HEK293 (cell line): ENCODE results near the gene HOXA6.

Source experiments
- CTCF ChIA-PET: fragments of 350-600 bp; formaldehyde crosslinking; extraction: SDS; loops from one replicate; lab custom pipeline; 2021; ENCODE audit warnings: antibody characterized with exemption; lab: Yijun Ruan, JAX
- POLR2A ChIA-PET: fragments of 300-600 bp; formaldehyde crosslinking; extraction: SDS; loops from one replicate; lab custom pipeline; 2020; ENCODE audit warnings: antibody characterized with exemption, inconsistent platforms; lab: Yijun Ruan, JAX
- H3K27ac ChIP-seq: fragments of 200-500 bp; sonication (Bioruptor generic); 2 replicates; pipeline ENCODE4 v1.5.1; 2014; ENCODE audit warnings: low read depth, low read length, control low read depth, inconsistent platforms; ENCODE audit errors: extremely low read depth
- H3K36me3 ChIP-seq, 2 experiments: fragments of 200-500 bp in 1 of 2; sonication (Bioruptor generic) in 1 of 2; 1 replicate in 1 of 2; 2 replicates in 1 of 2; pipeline ENCODE4 v1.5.1; 2014 to 2017; ENCODE audit warnings: inconsistent platforms in 2 of 2, low read length in 2 of 2; ENCODE audit not compliant: control insufficient read depth in 2 of 2, insufficient read depth in 1 of 2
- H3K4me1 ChIP-seq: fragments of 200-500 bp; sonication (Bioruptor generic); 2 replicates; pipeline ENCODE4 v1.5.1; 2014; ENCODE audit warnings: mild to moderate bottlenecking, low read length, inconsistent platforms; ENCODE audit not compliant: control insufficient read depth, insufficient read depth
- H3K4me3 ChIP-seq: 2 replicates; pipeline ENCODE4 v1.5.1; 2011; ENCODE audit warnings: low read depth, mild to moderate bottlenecking, control low read depth, low read length, moderate library complexity
- H3K9me3 ChIP-seq: fragments of 200-500 bp; sonication (Bioruptor generic); 2 replicates; pipeline ENCODE4 v1.5.1; 2014; ENCODE audit warnings: low read depth, low read length, inconsistent platforms; ENCODE audit not compliant: control insufficient read depth, insufficient read depth
- OVOL3 ChIP-seq: fragments of 450-650 bp; formaldehyde crosslinking; IDR thresholded peaks from 2 replicates; pipeline ENCODE4 v1.5.1; 2016; ENCODE audit warnings: missing biosample characterization, missing genetic modification characterization
- RBAK ChIP-seq: fragments of 450-650 bp; formaldehyde crosslinking; IDR thresholded peaks from 2 replicates; pipeline ENCODE4 v1.5.1; 2016; ENCODE audit warnings: missing biosample characterization, missing genetic modification characterization
- YY2 ChIP-seq: fragments of 450-650 bp; formaldehyde crosslinking; IDR thresholded peaks from 2 replicates; pipeline ENCODE4 v1.5.1; 2016; ENCODE audit warnings: missing biosample characterization, missing genetic modification characterization
- ZBTB1 ChIP-seq: fragments of 450-650 bp; formaldehyde crosslinking; IDR thresholded peaks from 2 replicates; pipeline ENCODE4 v1.5.1; 2016; ENCODE audit warnings: missing biosample characterization, missing genetic modification characterization
- ZBTB48 ChIP-seq: fragments of 450-650 bp; formaldehyde crosslinking; IDR thresholded peaks from 2 replicates; pipeline ENCODE4 v1.5.1; 2016; ENCODE audit warnings: missing biosample characterization, missing genetic modification characterization
- ZNF292 ChIP-seq: fragments of 450-650 bp; formaldehyde crosslinking; IDR thresholded peaks from 2 replicates; pipeline ENCODE4 v1.5.1; 2016; ENCODE audit warnings: low read depth, missing biosample characterization, missing genetic modification characterization, borderline replicate concordance
- ZNF341 ChIP-seq: fragments of 450-650 bp; formaldehyde crosslinking; IDR thresholded peaks from 2 replicates; pipeline ENCODE4; 2016; ENCODE audit warnings: low read depth, missing biosample characterization, missing genetic modification characterization
- ZNF473 ChIP-seq: fragments of 450-650 bp; formaldehyde crosslinking; IDR thresholded peaks from 2 replicates; pipeline ENCODE4 v1.5.1; 2017; ENCODE audit warnings: missing biosample characterization, missing genetic modification characterization
- ZNF561 ChIP-seq: fragments of 450-650 bp; IDR thresholded peaks from 2 replicates; pipeline ENCODE4 v1.5.1; 2018; ENCODE audit warnings: missing biosample characterization, missing genetic modification characterization, borderline replicate concordance
- ZNF596 ChIP-seq: fragments of 450-650 bp; IDR thresholded peaks from 2 replicates; pipeline ENCODE4 v1.5.0; 2018; ENCODE audit warnings: missing biosample characterization, mild to moderate bottlenecking, missing genetic modification characterization, moderate library complexity
- TF ChIP-seq, protein P1 (sequence below): fragments of 450-650 bp; formaldehyde crosslinking; IDR thresholded peaks from 2 replicates; pipeline ENCODE4 v1.5.1; 2017; ENCODE audit warnings: missing biosample characterization, missing genetic modification characterization
- TF ChIP-seq, protein P2 (sequence below): fragments of 450-650 bp; formaldehyde crosslinking; optimal IDR thresholded peaks from 2 replicates; pipeline ENCODE3; 2016; ENCODE audit warnings: missing biosample characterization, mild to moderate bottlenecking, missing genetic modification characterization
- TF ChIP-seq, protein P3 (sequence below): fragments of 450-650 bp; formaldehyde crosslinking; IDR thresholded peaks from 2 replicates; pipeline ENCODE4 v1.5.1; 2017; ENCODE audit warnings: missing biosample characterization, missing genetic modification characterization
- TF ChIP-seq, protein P4 (sequence below): fragments of 450-650 bp; formaldehyde crosslinking; IDR thresholded peaks from 2 replicates; pipeline ENCODE4 v1.5.1; 2016; ENCODE audit warnings: missing biosample characterization, missing genetic modification characterization, low read depth
- TF ChIP-seq, protein P5 (sequence below): fragments of 450-650 bp; formaldehyde crosslinking; IDR thresholded peaks from 2 replicates; pipeline ENCODE4 v1.5.1; 2016; ENCODE audit warnings: missing biosample characterization, missing genetic modification characterization

HOXA6 gene

DNA sequence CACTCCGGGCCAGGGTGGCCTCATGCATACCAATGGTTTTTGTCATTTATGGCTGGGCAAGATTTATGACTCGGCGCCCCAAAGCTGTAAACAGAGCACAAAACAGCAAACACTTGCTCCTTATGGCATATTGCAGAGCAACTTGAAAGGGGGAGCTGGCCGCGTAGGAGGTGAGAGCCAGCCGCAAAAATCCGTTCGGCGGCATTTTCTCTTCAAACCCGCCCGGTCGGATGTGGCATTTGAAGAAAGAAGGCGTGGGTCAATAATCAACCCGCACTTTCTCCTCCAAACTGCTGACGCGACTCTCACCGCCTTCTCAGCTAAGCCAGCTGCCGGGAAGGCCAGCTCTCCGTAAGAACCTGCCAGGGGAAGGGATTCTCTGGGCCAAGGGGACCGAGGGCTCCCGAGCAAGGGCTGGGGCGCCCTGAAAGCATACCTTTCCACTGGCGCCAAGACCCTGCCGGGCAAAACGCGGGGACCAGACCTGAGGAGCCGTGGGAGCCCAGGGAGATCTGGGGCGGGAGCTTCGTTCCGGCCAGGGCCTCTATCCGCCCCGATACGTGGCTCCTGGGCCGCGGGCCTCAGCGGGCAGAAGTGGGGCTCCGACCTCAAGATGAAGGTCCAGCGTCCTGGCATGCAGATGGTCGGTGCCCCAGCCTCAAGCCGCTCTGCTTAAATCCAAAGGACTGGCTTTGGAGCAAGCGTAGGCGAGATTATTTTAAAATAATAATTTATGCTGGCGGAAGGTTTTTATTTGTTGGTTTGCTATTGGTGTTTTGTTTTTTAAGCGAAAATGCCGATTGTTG is 32.1 kb downstream of the HOXA6 start (continued):
- TF ChIP-seq, protein P1, sequence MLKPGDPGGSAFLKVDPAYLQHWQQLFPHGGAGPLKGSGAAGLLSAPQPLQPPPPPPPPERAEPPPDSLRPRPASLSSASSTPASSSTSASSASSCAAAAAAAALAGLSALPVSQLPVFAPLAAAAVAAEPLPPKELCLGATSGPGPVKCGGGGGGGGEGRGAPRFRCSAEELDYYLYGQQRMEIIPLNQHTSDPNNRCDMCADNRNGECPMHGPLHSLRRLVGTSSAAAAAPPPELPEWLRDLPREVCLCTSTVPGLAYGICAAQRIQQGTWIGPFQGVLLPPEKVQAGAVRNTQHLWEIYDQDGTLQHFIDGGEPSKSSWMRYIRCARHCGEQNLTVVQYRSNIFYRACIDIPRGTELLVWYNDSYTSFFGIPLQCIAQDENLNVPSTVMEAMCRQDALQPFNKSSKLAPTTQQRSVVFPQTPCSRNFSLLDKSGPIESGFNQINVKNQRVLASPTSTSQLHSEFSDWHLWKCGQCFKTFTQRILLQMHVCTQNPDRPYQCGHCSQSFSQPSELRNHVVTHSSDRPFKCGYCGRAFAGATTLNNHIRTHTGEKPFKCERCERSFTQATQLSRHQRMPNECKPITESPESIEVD = peak; percentile 97
- TF ChIP-seq, protein P2, sequence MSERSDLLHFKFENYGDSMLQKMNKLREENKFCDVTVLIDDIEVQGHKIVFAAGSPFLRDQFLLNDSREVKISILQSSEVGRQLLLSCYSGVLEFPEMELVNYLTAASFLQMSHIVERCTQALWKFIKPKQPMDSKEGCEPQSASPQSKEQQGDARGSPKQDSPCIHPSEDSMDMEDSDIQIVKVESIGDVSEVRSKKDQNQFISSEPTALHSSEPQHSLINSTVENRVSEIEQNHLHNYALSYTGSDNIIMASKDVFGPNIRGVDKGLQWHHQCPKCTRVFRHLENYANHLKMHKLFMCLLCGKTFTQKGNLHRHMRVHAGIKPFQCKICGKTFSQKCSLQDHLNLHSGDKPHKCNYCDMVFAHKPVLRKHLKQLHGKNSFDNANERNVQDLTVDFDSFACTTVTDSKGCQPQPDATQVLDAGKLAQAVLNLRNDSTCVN (tag by site-specific recombination) = peak; percentile 13
- TF ChIP-seq RBAK (tag by site-specific recombination) (no peak), YY2 (tag by site-specific recombination) (no peak), ZBTB48 (tag by site-specific recombination) (peak; percentile 34; the same call in 1 of the 2 replicates), ZNF596 (tag by site-specific recombination) (0 out of 2 replicates have a peak, but pooled peaks have one; percentile 18), ZNF292 (tag by site-specific recombination) (no peak), ZNF341 (tag by site-specific recombination) (peak; percentile 35; the same call in 1 of the 2 replicates)

DNA sequence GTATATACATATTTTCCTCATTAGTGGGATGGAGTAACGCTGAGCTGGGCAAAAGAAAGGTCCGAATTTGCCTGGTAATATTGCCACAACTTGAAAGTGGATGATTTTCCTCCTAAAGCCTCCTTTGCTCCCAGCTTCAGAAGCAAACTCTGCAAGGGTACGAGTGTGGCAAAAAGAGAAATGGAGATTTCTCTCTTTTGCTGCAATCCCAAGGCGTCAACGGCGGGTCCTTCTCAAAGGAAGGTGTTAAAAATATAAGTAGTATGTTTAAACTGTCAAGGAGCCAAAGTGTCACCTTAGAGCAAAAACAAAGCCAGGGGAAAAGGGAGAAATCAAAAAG is 32.7 kb downstream of the HOXA6 start:
- POLR2A ChIA-PET = interaction anchor here (0.7 to 3.6 kb wide), 13 partner anchors 14 to 251 kb away, joined by 3 to 32 read pairs (median 4); partner anchors contain the start of genes HOXA1, HOXA3, HOXA4 and HOXA5
- peak overlapping the region; percentile 70 for H3K4me3 ChIP-seq
- peak overlapping the region; percentile 99 for H3K27ac ChIP-seq
- CTCF ChIA-PET = interaction anchor here (0.6 to 2.6 kb wide), 7 partner anchors 14 to 259 kb away, joined by 3 to 14 read pairs (median 4); partner anchors contain the start of gene HOXA5
- TF ChIP-seq, protein P3, sequence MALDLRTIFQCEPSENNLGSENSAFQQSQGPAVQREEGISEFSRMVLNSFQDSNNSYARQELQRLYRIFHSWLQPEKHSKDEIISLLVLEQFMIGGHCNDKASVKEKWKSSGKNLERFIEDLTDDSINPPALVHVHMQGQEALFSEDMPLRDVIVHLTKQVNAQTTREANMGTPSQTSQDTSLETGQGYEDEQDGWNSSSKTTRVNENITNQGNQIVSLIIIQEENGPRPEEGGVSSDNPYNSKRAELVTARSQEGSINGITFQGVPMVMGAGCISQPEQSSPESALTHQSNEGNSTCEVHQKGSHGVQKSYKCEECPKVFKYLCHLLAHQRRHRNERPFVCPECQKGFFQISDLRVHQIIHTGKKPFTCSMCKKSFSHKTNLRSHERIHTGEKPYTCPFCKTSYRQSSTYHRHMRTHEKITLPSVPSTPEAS = no peak
- no peak for TF ChIP-seq ZBTB1 (tag by site-specific recombination)
- TF ChIP-seq, protein P4, sequence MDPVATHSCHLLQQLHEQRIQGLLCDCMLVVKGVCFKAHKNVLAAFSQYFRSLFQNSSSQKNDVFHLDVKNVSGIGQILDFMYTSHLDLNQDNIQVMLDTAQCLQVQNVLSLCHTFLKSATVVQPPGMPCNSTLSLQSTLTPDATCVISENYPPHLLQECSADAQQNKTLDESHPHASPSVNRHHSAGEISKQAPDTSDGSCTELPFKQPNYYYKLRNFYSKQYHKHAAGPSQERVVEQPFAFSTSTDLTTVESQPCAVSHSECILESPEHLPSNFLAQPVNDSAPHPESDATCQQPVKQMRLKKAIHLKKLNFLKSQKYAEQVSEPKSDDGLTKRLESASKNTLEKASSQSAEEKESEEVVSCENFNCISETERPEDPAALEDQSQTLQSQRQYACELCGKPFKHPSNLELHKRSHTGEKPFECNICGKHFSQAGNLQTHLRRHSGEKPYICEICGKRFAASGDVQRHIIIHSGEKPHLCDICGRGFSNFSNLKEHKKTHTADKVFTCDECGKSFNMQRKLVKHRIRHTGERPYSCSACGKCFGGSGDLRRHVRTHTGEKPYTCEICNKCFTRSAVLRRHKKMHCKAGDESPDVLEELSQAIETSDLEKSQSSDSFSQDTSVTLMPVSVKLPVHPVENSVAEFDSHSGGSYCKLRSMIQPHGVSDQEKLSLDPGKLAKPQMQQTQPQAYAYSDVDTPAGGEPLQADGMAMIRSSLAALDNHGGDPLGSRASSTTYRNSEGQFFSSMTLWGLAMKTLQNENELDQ (tag by site-specific recombination) = no peak
- TF ChIP-seq, protein P5, sequence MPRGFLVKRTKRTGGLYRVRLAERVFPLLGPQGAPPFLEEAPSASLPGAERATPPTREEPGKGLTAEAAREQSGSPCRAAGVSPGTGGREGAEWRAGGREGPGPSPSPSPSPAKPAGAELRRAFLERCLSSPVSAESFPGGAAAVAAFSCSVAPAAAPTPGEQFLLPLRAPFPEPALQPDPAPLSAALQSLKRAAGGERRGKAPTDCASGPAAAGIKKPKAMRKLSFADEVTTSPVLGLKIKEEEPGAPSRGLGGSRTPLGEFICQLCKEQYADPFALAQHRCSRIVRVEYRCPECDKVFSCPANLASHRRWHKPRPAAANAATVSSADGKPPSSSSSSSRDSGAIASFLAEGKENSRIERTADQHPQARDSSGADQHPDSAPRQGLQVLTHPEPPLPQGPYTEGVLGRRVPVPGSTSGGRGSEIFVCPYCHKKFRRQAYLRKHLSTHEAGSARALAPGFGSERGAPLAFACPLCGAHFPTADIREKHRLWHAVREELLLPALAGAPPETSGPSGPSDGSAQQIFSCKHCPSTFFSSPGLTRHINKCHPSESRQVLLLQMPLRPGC (tag by site-specific recombination) = no peak
- TF ChIP-seq ZNF473 = no peak
- peak; percentile 60; the same call in 1 of the 2 replicates for TF ChIP-seq ZNF561
- TF ChIP-seq OVOL3 (tag by site-specific recombination) = 0 out of 2 replicates have a peak, but pooled peaks have one; percentile 16
- TF ChIP-seq, all 188 proteins: peak for 2
- Histone ChIP-seq H3K36me3 (peaks cover 3 to 19% of the 10 kb centered on the region in 2 experiments; a peak in 2 of 3 replicates), H3K4me1 (peaks cover 26% of the 10 kb centered on the region), H3K9me3 (no peaks in the 10 kb centered on the region)
